Stimulated activated CD8-positive, alpha-beta memory T cell treated with anti-CD3 and anti-CD28 coated beads, Interleukin-15, amount 100 ng/mL, for 1 hour (primary cell): ENCODE data around the gene GRN.
A peak's percentile ranks its signal among the peaks of the same experiment; 100 is the strongest.
"Not testable (repeated sequence)": the region's sequence is repeated elsewhere in the genome, so short reads cannot be mapped to it uniquely, and the experiment has no call there.

Experiments used
- DNase-seq: peaks from one replicate; pipeline ENCODE4 v3.0.0-alpha.2; 2020; ENCODE audit warnings: low read depth

Gene GRN

GRCh38 chr17:44321246-44322120 is 23.6 kb upstream of the GRN start:
- no peak for DNase-seq

GRCh38 chr17:44322236-44322895 is 22.7 kb upstream of the GRN start:
- DNase-seq: no peak

GRCh38 chr17:44323359-44324091 is 21.6 kb upstream of the GRN start:
- no peak for DNase-seq

- no peak for DNase-seq
Observed at GRCh38 chr17:44324092-44324570, 21.0 kb upstream of the GRN start.

GRCh38 chr17:44324571-44325275 is 20.4 kb upstream of the GRN start, which contains the start of gene SLC25A39:
SLC25A39 (minus strand) TSS chr17:44324823; CDS start chr17:44323562, 1,261 bp downstream.
- peak; percentile 91 for DNase-seq

- peak; percentile 88 for DNase-seq
Observed at GRCh38 chr17:44326861-44327444, 18.1 kb upstream of the GRN start.

- DNase-seq: no peak
Observed at GRCh38 chr17:44327715-44328449, 17.2 kb upstream of the GRN start.

- not testable (repeated sequence) for DNase-seq
Observed at GRCh38 chr17:44329516-44329915, 15.6 kb upstream of the GRN start.

- not testable (repeated sequence) for DNase-seq
Observed at GRCh38 chr17:44330263-44330662, 14.8 kb upstream of the GRN start.

- peak; percentile 52 for DNase-seq
Observed at GRCh38 chr17:44331249-44331760, 13.8 kb upstream of the GRN start.

GRCh38 chr17:44333371-44333770 is 11.7 kb upstream of the GRN start:
- no peak for DNase-seq

GRCh38 chr17:44334315-44334714 is 10.8 kb upstream of the GRN start:
- DNase-seq: no peak

GRCh38 chr17:44334727-44335126 is 10.4 kb upstream of the GRN start:
- DNase-seq: no peak

- DNase-seq: no peak
Observed at GRCh38 chr17:44335564-44335963, 9.5 kb upstream of the GRN start.

- DNase-seq: no peak
Observed at GRCh38 chr17:44335968-44336367, 9.1 kb upstream of the GRN start.

GRCh38 chr17:44338702-44339101 is 6.4 kb upstream of the GRN start:
- DNase-seq: no peak

GRCh38 chr17:44340553-44340952 is 4.5 kb upstream of the GRN start:
- DNase-seq: not testable (repeated sequence)

GRCh38 chr17:44343510-44344209 is 1.4 kb upstream of the GRN start:
- no peak for DNase-seq

GRCh38 chr17:44345454-44346026 is 438 bp downstream of the GRN start:
- no peak for DNase-seq
